Adrenal gland (tissue), 5 donors: Measurements from ENCODE around the gene PATJ.

Source experiments
- POLR2A ChIP-seq, 2 donors: fragments of 450-650 bp; IDR thresholded peaks; one replicate each; pipeline ENCODE4 v1.6.1; 2017; ENCODE audit warnings: antibody characterized with exemption in 2 of 2, mild to moderate bottlenecking in 2 of 2, moderate library complexity in 1 of 2
- TF ChIP-seq, protein P1 (sequence below), 6 experiments: fragments of 450-650 bp in 4 of 6; fragments of 200-600 bp in 2 of 6; sonication (generic) in 1 of 6; IDR thresholded peaks; 1 replicate in 5 of 6; 2 replicates in 1 of 6; pipeline versions ENCODE4 v1.5.1 to v1.8.0; 2016 to 2021; ENCODE audit warnings: antibody characterized with exemption in 6 of 6, mild to moderate bottlenecking in 2 of 6, moderate library complexity in 1 of 6
- donor health status: DM: no; HTN: no; CAD: no.

- TF ChIP-seq, protein P1, sequence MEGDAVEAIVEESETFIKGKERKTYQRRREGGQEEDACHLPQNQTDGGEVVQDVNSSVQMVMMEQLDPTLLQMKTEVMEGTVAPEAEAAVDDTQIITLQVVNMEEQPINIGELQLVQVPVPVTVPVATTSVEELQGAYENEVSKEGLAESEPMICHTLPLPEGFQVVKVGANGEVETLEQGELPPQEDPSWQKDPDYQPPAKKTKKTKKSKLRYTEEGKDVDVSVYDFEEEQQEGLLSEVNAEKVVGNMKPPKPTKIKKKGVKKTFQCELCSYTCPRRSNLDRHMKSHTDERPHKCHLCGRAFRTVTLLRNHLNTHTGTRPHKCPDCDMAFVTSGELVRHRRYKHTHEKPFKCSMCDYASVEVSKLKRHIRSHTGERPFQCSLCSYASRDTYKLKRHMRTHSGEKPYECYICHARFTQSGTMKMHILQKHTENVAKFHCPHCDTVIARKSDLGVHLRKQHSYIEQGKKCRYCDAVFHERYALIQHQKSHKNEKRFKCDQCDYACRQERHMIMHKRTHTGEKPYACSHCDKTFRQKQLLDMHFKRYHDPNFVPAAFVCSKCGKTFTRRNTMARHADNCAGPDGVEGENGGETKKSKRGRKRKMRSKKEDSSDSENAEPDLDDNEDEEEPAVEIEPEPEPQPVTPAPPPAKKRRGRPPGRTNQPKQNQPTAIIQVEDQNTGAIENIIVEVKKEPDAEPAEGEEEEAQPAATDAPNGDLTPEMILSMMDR (IDR thresholded peaks at IDR 0.05), result no peak
- no peak for TF ChIP-seq POLR2A (IDR thresholded peaks at IDR 0.05)
Observed at GRCh38 chr1:61983236-61983635, 241.0 kb downstream of the PATJ start.
